Measurements from ENCODE around the gene HELB. TPM values are rescaled to one million over a fixed set of nuclear protein-coding genes. Genes with fewer than 3 reads are reported as not detected.

The HELB gene
- 6.9 TPM for total RNA-seq
- long read RNA-seq, full-length matches to known transcripts, result 1 of 1 reads
- long read RNA-seq, partial matches to known transcripts, result 0 of 1 reads
- long read RNA-seq, other reads (novel, unspliced or antisense), result 0 of 1 reads

GRCh38 chr12:66301944-66302826, at the start of gene HELB:
Gene HELB (plus strand): TSS chr12:66302493. CDS start chr12:66302604, 111 bp downstream.
- peak; percentile 99 for DNase-seq
- ATAC-seq, result peak; percentile 100
- no peak for TF ChIP-seq CTCF (IDR thresholded peaks at IDR 0.05)
- Histone ChIP-seq H3K9me3 (no peaks in the 10 kb centered on the region), H3K4me1 (peaks cover 13% of the 10 kb centered on the region), H3K36me3 (peaks cover 10% of the 10 kb centered on the region), H3K27me3 (no peaks in the 10 kb centered on the region), H3K4me3 (peak within 1 kb of the TSS; percentile 69), H3K27ac (peak within 1 kb of the TSS; percentile 82)
- intact Hi-C loops (cut with DNase I), result no loop called here

GRCh38 chr12:66252771-66253170, 49.5 kb upstream of the HELB start:
- H3K27ac ChIP-seq, result no peak overlapping the region
- ATAC-seq, result no peak
- TF ChIP-seq CTCF (IDR thresholded peaks at IDR 0.05), result no peak
- H3K4me3 ChIP-seq, result no peak overlapping the region
- H3K36me3 ChIP-seq, result peaks cover 30% of the 10 kb centered on the region
- no peaks in the 10 kb centered on the region for H3K4me1 ChIP-seq
- intact Hi-C loops (cut with DNase I), result no loop called here
- H3K9me3 ChIP-seq, result no peaks in the 10 kb centered on the region
- H3K27me3 ChIP-seq, result no peaks in the 10 kb centered on the region
- DNase-seq, result no peak

GRCh38 chr12:66255737-66256136, 46.6 kb upstream of the HELB start:
- Histone ChIP-seq H3K4me3 (no peak overlapping the region), H3K27me3 (no peaks in the 10 kb centered on the region), H3K36me3 (peaks cover 2% of the 10 kb centered on the region), H3K9me3 (no peaks in the 10 kb centered on the region), H3K4me1 (no peaks in the 10 kb centered on the region), H3K27ac (no peak overlapping the region)
- DNase-seq (no peak), ATAC-seq (no peak)
- TF ChIP-seq CTCF (IDR thresholded peaks at IDR 0.05), result no peak
- intact Hi-C loops (cut with DNase I), result no loop called here

GRCh38 chr12:66258011-66258410, 44.3 kb upstream of the HELB start:
- no peak overlapping the region for H3K4me3 ChIP-seq
- intact Hi-C loops (cut with DNase I), result no loop called here
- TF ChIP-seq CTCF (IDR thresholded peaks at IDR 0.05), result no peak
- H3K36me3 ChIP-seq, result no peaks in the 10 kb centered on the region
- H3K9me3 ChIP-seq, result no peaks in the 10 kb centered on the region
- no peak for DNase-seq
- H3K4me1 ChIP-seq, result no peaks in the 10 kb centered on the region
- ATAC-seq, result no peak
- no peaks in the 10 kb centered on the region for H3K27me3 ChIP-seq
- no peak overlapping the region for H3K27ac ChIP-seq

GRCh38 chr12:66262737-66263136, 39.6 kb upstream of the HELB start:
- DNase-seq (no peak), ATAC-seq (no peak)
- H3K4me1 ChIP-seq, result no peaks in the 10 kb centered on the region
- H3K27ac ChIP-seq, result no peak overlapping the region
- no peak for TF ChIP-seq CTCF (IDR thresholded peaks at IDR 0.05)
- H3K4me3 ChIP-seq, result no peak overlapping the region
- no peaks in the 10 kb centered on the region for H3K27me3 ChIP-seq
- H3K9me3 ChIP-seq, result no peaks in the 10 kb centered on the region
- no peaks in the 10 kb centered on the region for H3K36me3 ChIP-seq
- intact Hi-C loops (cut with DNase I), result no loop called here

Measured in upper lobe of right lung (tissue), 1 donor.